Heart left ventricle (tissue), 16 donors: ENCODE measurements around the gene SUSD4. TPM values are rescaled to one million over a fixed set of nuclear protein-coding genes. Genes with fewer than 3 reads are reported as not detected.

Experiments
- ATAC-seq, 4 donors: fragments of 200-7000 bp; cut with Tn5 transposase; one replicate each; pipeline ENCODE4 v1.9.1; 2020 to 2022; ENCODE audit warnings: moderate library complexity in 4 of 4, mild to moderate bottlenecking in 3 of 4, moderate number of reproducible peaks in 1 of 4
- DNase-seq, 5 donors: peaks; one replicate each; pipeline ENCODE4 v3.0.0-alpha.2; 2020
- H3K27ac ChIP-seq, 12 donors: fragments of 200-600 bp; sonication (generic) in 4 of 12; one replicate each; pipeline versions ENCODE4 v1.5.0 to v1.8.0; 2016 to 2022; ENCODE audit warnings: mild to moderate bottlenecking in 2 of 12
- H3K27me3 ChIP-seq, 9 donors: fragments of 200-600 bp; sonication (generic) in 2 of 9; one replicate each; pipeline versions ENCODE4 v1.5.1 to v1.8.0; 2016 to 2022; ENCODE audit warnings: mild to moderate bottlenecking in 3 of 9
- H3K36me3 ChIP-seq, 9 donors: fragments of 200-600 bp; sonication (generic) in 2 of 9; one replicate each; pipeline versions ENCODE4 v1.5.0 to v1.8.0; 2018 to 2022; ENCODE audit warnings: mild to moderate bottlenecking in 2 of 9
- H3K4me1 ChIP-seq, 12 donors: fragments of 200-600 bp; sonication (generic) in 4 of 12; one replicate each; pipeline versions ENCODE4 v1.5.0 to v1.8.0; 2016 to 2022; ENCODE audit warnings: mild to moderate bottlenecking in 3 of 12
- H3K4me3 ChIP-seq, 12 donors: fragments of 200-600 bp; sonication (generic) in 4 of 12; one replicate each; pipeline versions ENCODE4 v1.5.0 to v1.8.0; 2017 to 2022; ENCODE audit warnings: mild to moderate bottlenecking in 9 of 12, moderate library complexity in 4 of 12
- H3K9me3 ChIP-seq, 12 donors: fragments of 200-600 bp; sonication (generic) in 4 of 12; one replicate each; pipeline versions ENCODE4 v1.5.0 to v1.8.0; 2016 to 2022; ENCODE audit warnings: mild to moderate bottlenecking in 1 of 12
- CTCF ChIP-seq, 12 donors: fragments of 200-600 bp; sonication (generic) in 4 of 12; IDR thresholded peaks; one replicate each; pipeline versions ENCODE4 v1.5.0 to v1.8.0; 2018 to 2022; ENCODE audit warnings: antibody characterized with exemption in 12 of 12, mild to moderate bottlenecking in 5 of 12
- POLR2A ChIP-seq, 2 donors: fragments of 450-650 bp; IDR thresholded peaks; one replicate each; pipeline ENCODE4 v1.6.1; 2017; ENCODE audit warnings: antibody characterized with exemption in 2 of 2, mild to moderate bottlenecking in 2 of 2, moderate library complexity in 2 of 2
- WGBS, 4 donors: extraction: QIAGEN DNeasy Blood & Tissue Kit in 2 of 4; methylation state at CpG; one replicate each; pipeline versions ENCODE4 v1.1.5 to v1.1.7; 2013 to 2018; 5-methylcytosine and 5-hydroxymethylcytosine counted together
- intact Hi-C, 10 donors: fragments of 100-400 bp; cut with DNase I; formaldehyde crosslinking; loops; one replicate each; pipeline versions ENCODE4 v1.11.1 to v1.14.2; 2022
- polyA plus RNA-seq, 2 donors: library from polyadenylated mRNA; stranded (reverse); fragments of 200-250 nt; gene quantifications; one replicate each; pipeline ENCODE4 v1.2.3, GENCODE V29; 2013
- total RNA-seq, 9 donors: library from RNA; depleted of rRNA in 2 of 9; stranded (reverse); fragments of >200 nt in 2 of 9; fragmentation: NEBNext Ultra II Directional in 3 of 9; extraction: Animal tissue kit (Norgen Biotek cat#: 25700) in 3 of 9; gene quantifications; one replicate each; pipeline versions ENCODE4 v1.1.0 to v1.2.4, GENCODE V29; 2016 to 2023
- donor health status: ischemic (EF 13 %, LVEDD 7.1; RV severe dilation, severe dysfunction).
- donor health status: healthy with polysubstance abuse.
- donor health status: DM: no; HTN: yes; CAD: no.
- donor health status: DM: no; HTN: no; CAD: no.
- donor health status: ischemic (EF 25% LVEDD 6.9; RV normal size, moderate dysfunction).
- donor health status: ischemic (EF 25% LVEDD 5.7; RV mildly dilated, moderate dysfunction).
- donor health status: healthy.
- donor health status: DM: yes; HTN: yes; CAD: no.
- donor health status: ischemic (EF 35%, LVEDD 5.7; RV mildly dilated, moderate dysfunction).
- donor health status: nonischemic (EF 11% LVEDD 7.7; RV severe dilation, severe dysfunction).
- donor health status: DM: yes; HTN: yes; CAD: no.
- donor health status: PGD.
- donor health status: ischemic (EF 29% LVEDD 5.4; RV normal size, mild dysfunction).
- donor health status: nonischemic (EF 23%, LVEDD 6.1; RV moderate dilation, normal function).

The SUSD4 gene
- total and polyA plus RNA-seq, 11 donors, result 0.40 to 27.2 (median 2.4) TPM

- DNase-seq, result peak in 2 of 5 donors; percentile 68 to 70
- WGBS, 4 donors, result 5 to 26% (median 9%) methylated on average over 3 of the region's 3 CpGs
- Histone ChIP-seq H3K9me3 (no peaks in the 10 kb centered on the region), H3K4me1 (peaks cover 0 to 58% (median 14%) of the 10 kb centered on the region in 12 donors), H3K4me3 (no peak overlapping the region), H3K36me3 (no peaks in the 10 kb centered on the region), H3K27ac (peak overlapping the region in 6 of 12 donors; percentile 15 to 60 (median 34)), H3K27me3 (no peaks in the 10 kb centered on the region)
- ATAC-seq, result peak; percentile 68 to 81 (median 74)
- TF ChIP-seq POLR2A (IDR thresholded peaks at IDR 0.05) (no peak), CTCF (IDR thresholded peaks at IDR 0.05) (no peak)
- intact Hi-C loops, result loop anchor here in 1 of 10 donors (10.0 kb wide), 1 partner anchor 199 kb away; the partner anchor contains the start of gene TLR5
Measured at GRCh38 chr1:223343692-223344091, 20.3 kb downstream of the SUSD4 start.

- Histone ChIP-seq H3K36me3 (no peaks in the 10 kb centered on the region), H3K4me3 (no peak overlapping the region), H3K4me1 (peaks cover 0 to 69% (median 17%) of the 10 kb centered on the region in 12 donors), H3K27me3 (no peaks in the 10 kb centered on the region), H3K27ac (peak overlapping the region in 9 of 12 donors; percentile 17 to 85 (median 43)), H3K9me3 (no peaks in the 10 kb centered on the region)
- WGBS, 4 donors, result 28 to 58% (median 46%) methylated on average over 7 of the region's 7 CpGs
- TF ChIP-seq CTCF (IDR thresholded peaks at IDR 0.05), result no peak
- no peak for TF ChIP-seq POLR2A (IDR thresholded peaks at IDR 0.05)
- peak; percentile 67 to 87 (median 71) for DNase-seq
- ATAC-seq, result peak; percentile 81 to 92 (median 87)
- intact Hi-C loops, result loop anchor here in 1 of 10 donors (10.0 kb wide), 1 partner anchor 196 kb away; the partner anchor contains the start of gene TLR5
Measured at GRCh38 chr1:223341121-223341520, 22.9 kb downstream of the SUSD4 start.

- H3K4me1 ChIP-seq, result peaks cover 0 to 69% (median 17%) of the 10 kb centered on the region in 12 donors
- H3K27me3 ChIP-seq, result no peaks in the 10 kb centered on the region
- H3K27ac ChIP-seq, result peak overlapping the region in 9 of 12 donors; percentile 17 to 85 (median 43)
- intact Hi-C loops, result loop anchor here in 1 of 10 donors (10.0 kb wide), 1 partner anchor 196 kb away; the partner anchor contains the start of gene TLR5
- ATAC-seq (no peak), DNase-seq (no peak)
- H3K36me3 ChIP-seq, result no peaks in the 10 kb centered on the region
- no peak overlapping the region for H3K4me3 ChIP-seq
- WGBS, 4 donors, result 61 to 75% (median 68%) methylated on average over 3 of the region's 3 CpGs
- TF ChIP-seq POLR2A (IDR thresholded peaks at IDR 0.05) (no peak), CTCF (IDR thresholded peaks at IDR 0.05) (no peak)
- no peaks in the 10 kb centered on the region for H3K9me3 ChIP-seq
Measured at GRCh38 chr1:223340637-223341036, 23.3 kb downstream of the SUSD4 start.

- Histone ChIP-seq H3K9me3 (no peaks in the 10 kb centered on the region), H3K4me3 (no peak overlapping the region), H3K27me3 (no peaks in the 10 kb centered on the region), H3K4me1 (peaks cover 0 to 64% (median 17%) of the 10 kb centered on the region in 12 donors), H3K27ac (peak overlapping the region in 4 of 12 donors; percentile 22 to 85 (median 80)), H3K36me3 (no peaks in the 10 kb centered on the region)
- TF ChIP-seq CTCF (IDR thresholded peaks at IDR 0.05), result no peak
- no peak for TF ChIP-seq POLR2A (IDR thresholded peaks at IDR 0.05)
- no peak for DNase-seq
- WGBS, 4 donors, result 79 to 93% (median 87%) methylated on average over 7 of the region's 7 CpGs
- intact Hi-C loops, result loop anchor here in 1 of 10 donors (10.0 kb wide), 1 partner anchor 195 kb away; the partner anchor contains the start of gene TLR5
- ATAC-seq, result no peak
Measured at GRCh38 chr1:223339861-223340260, 24.1 kb downstream of the SUSD4 start.
